ENCODE results near the gene MARF1. TPM values are rescaled to one million over a fixed set of nuclear protein-coding genes. Genes with fewer than 3 reads are reported as not detected.

MARF1 gene
- total RNA-seq, 2 donors from 2014 or later, result 39.5 to 50.9 TPM

DNA sequence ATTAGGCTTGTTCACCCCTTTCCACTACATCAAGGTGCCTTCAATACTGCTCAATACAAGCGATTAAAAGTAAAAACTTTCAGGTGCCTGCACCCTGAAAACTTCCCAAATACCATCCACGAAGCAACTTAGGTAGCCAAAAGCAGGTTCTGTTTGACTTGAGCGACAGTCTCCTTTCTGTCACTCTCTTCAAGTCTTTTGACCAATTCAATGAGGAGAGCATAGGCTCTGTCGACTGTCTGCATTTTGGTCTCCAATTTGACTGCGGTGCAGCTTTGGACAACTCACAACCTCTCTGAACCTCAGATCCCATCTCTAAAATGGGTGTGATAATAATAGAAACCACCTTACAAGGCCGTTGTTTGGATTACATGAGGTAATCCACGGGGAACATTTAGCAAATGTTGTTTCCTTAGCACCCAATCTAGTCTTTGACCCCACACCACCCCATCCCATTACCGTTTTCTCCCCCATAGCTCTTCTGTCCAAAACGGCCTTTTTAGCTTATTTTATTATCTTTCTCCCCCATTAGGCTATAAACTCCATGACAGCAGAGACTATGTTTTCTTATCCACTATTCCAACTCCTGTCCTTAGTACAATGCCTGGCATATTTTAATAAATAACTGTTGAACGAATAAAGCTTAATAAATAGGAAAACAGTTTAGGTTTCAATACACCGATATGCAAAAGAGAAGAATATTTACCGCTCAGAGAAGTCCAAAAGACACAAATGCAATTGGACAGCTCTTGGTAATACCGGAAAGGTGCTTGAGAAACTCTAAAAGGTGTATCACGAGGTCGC is 999 bp downstream of the MARF1 start:
- ATAC-seq, result no peak
- intact Hi-C loops (cut with DNase I), result loop anchor here in 1 of 2 donors (10.0 kb wide), 1 partner anchor 217 kb away; no protein-coding TSS in a partner anchor

DNA sequence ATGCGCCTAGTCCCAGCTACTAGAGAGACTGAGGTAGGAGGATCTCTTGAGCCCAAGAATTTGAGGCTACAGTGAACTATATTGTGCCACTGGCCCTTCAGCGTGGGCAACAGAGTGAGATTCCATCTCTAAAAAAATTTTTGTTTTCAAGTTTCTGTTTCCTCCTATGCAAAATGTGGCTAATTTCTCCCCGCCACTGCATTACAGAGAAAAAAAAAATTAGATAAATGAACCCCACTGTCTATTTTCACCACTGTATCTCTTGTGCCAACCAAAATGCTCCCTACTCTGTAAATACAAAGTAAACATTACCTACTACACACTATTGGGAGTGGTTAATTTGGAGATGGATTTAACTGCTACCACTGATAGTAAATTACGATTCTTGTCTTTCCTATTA is 2.0 kb downstream of the MARF1 start:
- intact Hi-C loops (cut with DNase I), result loop anchor here in 1 of 2 donors (10.0 kb wide), 1 partner anchor 216 kb away; no protein-coding TSS in a partner anchor
- DNase-seq (no peak), ATAC-seq (no peak)

More for the DNA sequence above, 999 bp downstream of the MARF1 start:
- no peak for DNase-seq

DNA sequence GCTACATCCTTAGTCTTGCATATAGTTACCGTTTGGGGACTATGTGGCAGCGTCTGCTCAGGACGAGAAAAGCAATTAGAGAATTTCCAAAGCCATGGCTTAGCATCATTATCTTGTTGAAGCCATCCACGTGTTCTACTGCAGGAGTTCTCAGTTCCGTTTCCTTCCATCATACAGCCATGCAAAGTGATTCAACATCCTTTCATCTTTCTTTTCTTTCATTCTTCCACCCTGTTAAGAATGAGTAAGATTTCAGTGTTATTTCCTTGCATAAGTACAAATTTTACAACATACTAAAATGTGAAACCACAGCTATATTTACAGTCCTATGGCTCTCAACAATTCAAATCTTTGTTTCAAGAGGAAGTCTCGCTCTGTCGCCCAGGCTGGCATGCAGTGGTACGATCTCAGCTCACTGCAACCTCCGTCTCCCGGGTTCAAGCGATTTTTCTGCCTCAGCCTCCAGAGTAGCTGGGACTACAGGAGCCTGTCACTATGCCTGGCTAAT is 3.8 kb downstream of the MARF1 start:
- intact Hi-C loops (cut with DNase I), result no loop called here
- ATAC-seq, result no peak

DNA sequence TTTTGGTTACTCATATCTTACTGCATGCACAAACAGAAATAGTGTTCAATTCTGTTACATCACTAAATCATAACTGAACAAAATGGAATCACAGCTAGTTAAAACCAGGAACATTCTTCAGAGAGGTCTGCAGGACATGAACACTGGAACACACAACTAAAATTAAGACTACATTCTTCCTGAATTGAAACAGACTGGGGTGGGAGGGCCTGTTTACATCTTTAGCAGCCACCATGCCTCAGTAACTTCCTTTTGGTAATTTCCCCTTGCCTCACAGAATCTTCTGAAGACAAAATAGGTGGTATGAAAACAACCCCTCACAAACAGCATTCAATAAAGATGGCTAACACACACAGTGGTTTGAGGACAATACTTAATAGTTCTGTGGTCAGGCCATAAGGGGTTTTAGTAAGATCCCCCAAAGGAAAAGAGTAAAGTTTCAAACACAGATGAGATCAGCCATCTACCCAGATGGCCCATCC is 6.5 kb downstream of the MARF1 start:
- no peak for DNase-seq
- no peak for ATAC-seq
- intact Hi-C loops (cut with DNase I), result no loop called here

More for the DNA sequence above, 3.8 kb downstream of the MARF1 start:
- no peak for DNase-seq

DNA sequence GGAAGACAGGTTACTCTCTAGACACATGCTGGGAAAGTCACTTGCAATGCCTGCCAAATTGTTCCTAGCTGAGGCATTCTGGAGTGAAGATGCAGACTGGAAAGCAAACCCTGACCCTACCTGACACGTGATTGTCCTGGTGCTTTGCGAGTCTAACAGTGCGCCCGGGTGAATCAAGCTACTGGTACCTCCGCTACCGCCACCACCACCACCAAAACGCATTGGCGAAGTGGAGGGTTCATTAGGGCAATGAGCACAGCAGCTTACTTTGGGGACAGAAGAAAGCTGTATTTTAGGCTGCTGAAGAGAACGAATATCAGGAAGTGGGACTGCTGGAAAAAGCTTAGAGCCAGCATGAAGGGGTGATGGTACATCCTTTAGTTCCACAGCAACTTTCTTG is 7.0 kb downstream of the MARF1 start:
- ATAC-seq, result no peak
- intact Hi-C loops (cut with DNase I), result no loop called here

DNA sequence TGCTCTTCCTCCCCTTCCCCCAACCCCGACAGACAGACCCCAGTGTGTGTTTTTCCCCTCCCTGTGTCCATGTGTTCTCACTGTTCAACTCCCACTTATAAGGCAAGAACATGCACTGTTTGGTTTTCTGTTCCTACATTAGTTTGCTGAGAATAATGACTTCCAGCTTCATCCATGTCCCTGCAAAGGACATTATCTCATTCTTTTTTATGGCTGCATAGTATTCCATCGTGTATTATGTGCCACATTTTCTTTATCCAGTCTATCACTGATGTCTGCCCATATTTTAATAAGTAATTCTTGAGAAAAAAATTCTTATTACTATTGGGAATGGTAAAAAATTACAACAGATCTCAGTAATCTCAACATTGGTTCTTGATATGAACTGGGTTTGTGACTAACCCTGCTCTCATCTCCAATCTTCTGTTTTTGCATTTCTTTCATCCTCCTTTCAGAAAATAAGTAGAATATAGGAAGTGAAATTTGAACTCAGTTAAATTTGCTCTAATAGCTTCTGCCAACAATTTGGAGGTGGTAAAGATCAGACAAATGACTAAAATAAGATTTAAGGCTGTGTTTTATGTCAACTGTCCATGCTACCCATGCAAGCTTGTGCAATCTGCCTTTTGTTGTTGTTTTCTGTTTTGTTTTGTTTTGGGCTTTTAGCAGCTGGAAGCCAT is 11.1 kb downstream of the MARF1 start:
- no peak for DNase-seq
- intact Hi-C loops (cut with DNase I), result no loop called here

More for the DNA sequence above, 7.0 kb downstream of the MARF1 start:
- DNase-seq, result no peak

DNA sequence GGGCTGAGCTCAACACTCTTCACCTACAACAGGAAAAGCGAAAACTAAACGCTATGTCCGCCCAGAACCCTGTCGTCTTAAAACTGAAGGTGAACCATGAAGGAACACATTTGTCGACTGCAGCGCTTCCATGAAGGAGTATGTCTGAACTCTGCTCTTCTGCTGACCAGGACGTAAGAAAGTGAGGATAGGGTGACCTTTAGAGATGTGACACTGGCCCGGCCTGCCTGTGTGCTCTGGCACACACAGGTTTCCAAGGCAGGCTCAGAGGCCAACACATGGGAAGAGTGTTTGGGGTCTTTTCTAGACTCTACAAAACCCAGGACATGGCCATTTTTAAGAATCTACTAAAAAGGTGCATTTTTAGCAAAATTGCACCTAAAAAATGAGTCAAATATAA is 21.1 kb downstream of the MARF1 start:
- intact Hi-C loops (cut with DNase I), result no loop called here
- ATAC-seq (peak in 1 of 2 donors; percentile 30), DNase-seq (no peak)

More for the DNA sequence above, 11.1 kb downstream of the MARF1 start:
- ATAC-seq, result no peak

DNA sequence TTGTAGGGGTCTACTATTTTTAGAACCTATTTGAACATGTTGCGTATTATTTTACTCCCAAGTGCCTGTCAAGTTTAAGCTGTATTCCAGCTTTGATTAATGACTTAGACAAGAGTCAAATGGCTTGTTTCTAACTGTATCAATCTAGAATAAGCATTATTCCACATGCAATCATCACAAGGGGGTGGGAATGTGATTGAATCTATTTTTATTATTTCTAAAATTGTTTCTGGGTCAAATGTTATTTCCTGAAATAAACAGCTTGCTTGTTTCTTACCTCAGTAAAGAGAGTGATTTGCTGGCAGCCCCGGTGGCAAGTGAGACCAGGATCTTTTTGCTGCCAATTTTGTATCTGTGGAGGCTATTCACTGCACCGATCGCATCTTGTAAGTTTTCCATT is 21.5 kb downstream of the MARF1 start:
- no peak for ATAC-seq
- intact Hi-C loops (cut with DNase I), result no loop called here

DNA sequence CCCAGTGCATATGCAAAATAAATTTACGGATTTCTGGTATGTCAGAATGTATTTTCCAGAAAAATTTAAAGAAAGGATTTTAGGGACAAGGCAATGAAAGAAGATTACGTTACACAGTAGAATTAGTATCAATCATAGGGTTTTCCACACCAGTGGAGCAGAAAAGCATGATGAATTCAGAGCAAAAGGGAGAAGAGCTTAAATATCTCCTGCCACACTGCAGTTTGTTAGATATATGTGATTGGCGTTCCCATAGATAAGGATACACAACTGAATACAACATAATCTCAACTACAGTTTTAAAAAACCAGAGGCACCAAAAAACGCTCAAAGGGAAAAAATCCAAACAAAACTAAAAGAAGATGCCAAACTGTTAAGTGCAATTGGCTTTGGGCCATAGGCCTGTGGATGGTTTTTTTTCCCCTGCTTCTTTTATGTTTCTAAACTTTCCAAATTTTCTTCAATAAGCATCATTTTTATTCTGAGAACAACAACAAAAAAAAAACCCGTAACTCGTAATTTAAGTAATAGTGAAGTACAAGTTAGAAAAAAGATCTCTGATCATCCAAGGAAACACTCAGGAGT is 22.3 kb downstream of the MARF1 start:
- intact Hi-C loops (cut with DNase I), result no loop called here
- DNase-seq, result no peak

More for the DNA sequence above, 21.5 kb downstream of the MARF1 start:
- no peak for DNase-seq

DNA sequence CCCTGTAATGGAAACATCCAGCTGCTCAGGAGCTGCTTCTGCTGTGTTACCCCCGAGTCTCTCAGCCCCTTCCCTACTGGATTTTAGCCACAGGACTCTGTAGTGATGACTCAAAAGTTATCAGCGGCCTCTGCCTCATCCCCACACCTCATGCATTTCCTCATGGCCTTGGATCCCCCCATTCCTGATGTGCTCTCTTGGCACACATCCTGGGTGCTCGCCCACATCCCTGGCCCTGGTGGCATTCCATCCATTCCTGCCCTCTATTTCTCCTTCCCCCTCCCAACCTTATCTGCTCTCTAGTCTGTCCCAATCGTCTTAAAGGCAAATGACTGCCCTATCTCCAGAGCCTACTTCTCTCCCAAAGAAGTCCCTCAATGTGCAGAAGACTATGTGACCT is 24.6 kb downstream of the MARF1 start:
- intact Hi-C loops (cut with DNase I), result no loop called here
- no peak for DNase-seq
- ATAC-seq, result peak; percentile 44 to 81

More for the DNA sequence above, 22.3 kb downstream of the MARF1 start:
- no peak for ATAC-seq

DNA sequence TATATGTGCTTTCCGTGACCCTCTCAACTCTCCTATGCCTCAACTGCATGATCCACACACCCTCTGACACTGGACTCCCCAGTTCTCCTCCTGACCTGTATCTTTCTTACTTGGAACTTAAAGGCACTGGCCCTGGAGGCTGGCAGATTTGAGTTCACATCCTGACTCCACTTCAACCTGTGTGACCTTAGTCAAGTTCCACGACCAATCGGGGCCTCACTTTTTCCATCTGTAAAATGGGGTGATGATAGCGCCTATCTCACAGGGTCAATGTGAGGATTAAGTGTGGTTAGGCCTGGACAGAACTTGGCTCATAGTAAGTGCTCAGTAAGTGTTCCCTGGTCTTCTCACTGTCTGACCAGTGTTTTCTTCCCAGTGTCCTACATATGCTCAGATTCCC is 25.1 kb downstream of the MARF1 start:
- no peak for DNase-seq
- no peak for ATAC-seq
- intact Hi-C loops (cut with DNase I), result no loop called here

DNA sequence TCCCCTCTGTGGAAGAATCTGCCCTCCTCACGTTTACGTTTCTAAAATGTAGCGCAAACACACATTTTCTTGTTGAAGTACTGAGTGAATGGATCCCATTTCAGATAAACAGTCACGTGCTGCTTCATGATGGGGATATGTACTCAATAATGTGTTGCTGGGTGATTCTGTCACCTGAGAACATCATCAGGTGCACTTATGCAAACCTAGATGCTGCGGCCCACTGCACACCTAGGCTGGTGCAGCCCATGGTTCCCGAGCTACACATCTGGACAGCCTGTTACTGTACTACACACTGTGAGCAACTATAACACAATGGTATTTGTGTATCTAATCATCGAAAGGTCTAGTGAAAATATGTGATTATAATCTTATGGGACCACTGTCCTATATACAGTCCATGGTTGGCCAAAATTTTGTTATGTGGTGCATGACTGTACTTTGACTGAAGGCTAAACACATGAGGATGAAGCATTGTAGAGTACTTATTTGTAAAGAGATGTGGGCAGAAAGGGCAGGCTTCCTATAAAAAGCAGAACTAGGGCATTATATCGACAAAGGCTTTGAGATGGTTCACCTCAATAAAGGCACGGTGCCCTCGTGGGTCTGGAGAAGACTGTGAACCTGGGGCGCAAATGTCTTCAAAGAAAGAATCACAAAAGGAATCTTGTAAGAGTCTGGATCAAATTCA is 26.3 kb downstream of the MARF1 start:
- no peak for ATAC-seq
- intact Hi-C loops (cut with DNase I), result no loop called here

DNA sequence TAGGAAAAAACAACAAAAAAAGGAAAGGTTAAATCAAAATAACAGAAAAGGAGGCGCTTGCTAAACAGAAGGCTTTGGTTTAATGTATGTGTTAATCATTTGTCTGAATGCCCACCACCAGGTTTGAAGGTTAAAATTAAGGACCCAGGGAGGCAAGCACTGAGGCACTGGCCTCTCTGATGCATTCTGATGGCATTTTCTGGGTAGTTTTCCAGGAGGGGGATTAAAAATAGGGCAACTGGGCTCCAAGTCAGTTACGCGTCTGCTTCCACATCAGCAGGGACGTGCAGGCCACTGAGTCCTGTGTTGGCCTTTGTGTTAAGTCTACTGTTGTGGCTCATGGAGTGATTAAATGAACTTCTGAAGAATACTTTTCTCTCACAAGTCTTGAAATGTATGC is 26.9 kb downstream of the MARF1 start:
- no peak for ATAC-seq
- intact Hi-C loops (cut with DNase I), result no loop called here
- no peak for DNase-seq

More for the DNA sequence above, 26.3 kb downstream of the MARF1 start:
- no peak for DNase-seq

DNA sequence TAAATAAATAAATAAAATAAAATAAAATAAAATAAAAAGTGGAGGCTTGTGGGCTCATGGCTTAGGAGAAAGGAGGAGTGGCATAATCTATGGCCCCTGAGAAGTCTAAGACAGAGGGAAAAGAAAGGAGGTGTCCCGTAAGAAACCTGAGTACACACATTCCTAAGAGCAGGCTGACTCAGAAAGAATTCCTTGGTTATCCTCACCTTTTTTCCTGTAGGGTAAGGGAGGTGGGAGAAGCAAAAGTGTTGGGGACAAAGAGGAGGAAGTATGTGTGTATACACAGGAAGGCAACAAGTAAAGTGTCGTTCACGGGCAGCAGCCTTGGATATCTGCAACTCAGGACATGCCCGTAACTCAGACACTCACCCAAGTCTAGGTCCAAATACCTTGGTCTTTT is 29.3 kb downstream of the MARF1 start:
- intact Hi-C loops (cut with DNase I), result no loop called here
- ATAC-seq (no peak), DNase-seq (no peak)

DNA sequence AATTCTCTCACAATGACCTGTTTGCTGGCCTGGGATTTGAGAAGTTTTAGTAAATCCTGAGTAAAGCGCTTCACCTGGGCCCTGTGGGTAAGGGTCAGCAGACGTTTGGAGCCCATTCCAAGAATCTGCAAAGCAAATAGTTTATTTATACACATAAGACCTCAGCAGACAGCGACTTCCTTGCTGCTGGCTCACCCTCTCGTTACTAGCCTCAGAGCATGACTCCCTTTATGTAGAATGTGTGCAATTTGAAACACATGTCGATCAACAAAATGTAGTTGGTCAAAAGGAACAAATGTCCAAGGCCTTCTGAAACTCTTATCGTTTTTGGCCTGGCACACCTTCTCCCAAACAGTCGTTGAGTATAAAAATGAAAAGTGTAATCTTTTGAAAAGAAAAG is 31.3 kb downstream of the MARF1 start:
- intact Hi-C loops (cut with DNase I), result no loop called here
- ATAC-seq (no peak), DNase-seq (no peak)

DNA sequence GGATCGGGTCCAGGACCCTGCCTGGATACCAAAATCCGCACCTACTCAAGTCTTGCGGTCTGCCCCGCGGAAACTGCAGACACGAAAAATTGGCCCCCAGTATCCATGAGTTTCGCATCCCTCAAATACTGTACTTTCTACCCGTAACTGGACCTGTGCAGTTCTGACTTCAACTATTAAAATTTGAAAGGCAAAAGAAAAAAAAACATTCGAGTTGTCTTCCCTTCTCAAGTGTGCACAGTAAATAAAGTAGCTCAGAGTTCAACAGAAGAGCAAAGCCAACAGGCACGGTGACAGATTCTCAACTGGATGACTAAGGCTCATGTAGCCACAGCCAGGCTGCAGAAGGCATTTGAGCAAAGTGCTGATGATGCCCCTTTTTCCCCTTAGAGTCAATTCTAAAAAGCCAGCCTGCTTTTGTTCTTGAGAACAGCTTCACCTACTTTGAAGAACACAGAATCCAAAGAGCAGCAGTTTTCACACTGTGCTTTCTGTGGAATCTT is 32.5 kb downstream of the MARF1 start:
- no peak for DNase-seq
- intact Hi-C loops (cut with DNase I), result no loop called here
- no peak for ATAC-seq

DNA sequence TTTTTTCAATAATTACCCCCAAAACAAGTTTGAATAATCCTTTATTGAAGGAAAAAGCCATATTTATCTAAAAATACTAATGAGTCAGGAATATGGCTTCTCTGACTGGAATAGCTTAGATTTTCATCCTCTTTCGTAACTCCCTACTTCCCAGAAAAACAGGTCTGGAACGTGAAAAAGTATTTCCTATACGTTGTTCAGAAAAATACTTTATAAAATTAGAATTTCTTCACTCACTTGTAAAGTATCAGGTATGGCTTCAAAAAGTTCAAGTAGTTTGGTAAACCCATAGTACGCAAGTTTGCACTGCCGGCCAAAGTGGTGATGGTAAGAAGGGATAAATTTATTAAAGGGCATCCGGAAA is 33.7 kb downstream of the MARF1 start:
- DNase-seq, result no peak
- intact Hi-C loops (cut with DNase I), result no loop called here
- no peak for ATAC-seq

DNA sequence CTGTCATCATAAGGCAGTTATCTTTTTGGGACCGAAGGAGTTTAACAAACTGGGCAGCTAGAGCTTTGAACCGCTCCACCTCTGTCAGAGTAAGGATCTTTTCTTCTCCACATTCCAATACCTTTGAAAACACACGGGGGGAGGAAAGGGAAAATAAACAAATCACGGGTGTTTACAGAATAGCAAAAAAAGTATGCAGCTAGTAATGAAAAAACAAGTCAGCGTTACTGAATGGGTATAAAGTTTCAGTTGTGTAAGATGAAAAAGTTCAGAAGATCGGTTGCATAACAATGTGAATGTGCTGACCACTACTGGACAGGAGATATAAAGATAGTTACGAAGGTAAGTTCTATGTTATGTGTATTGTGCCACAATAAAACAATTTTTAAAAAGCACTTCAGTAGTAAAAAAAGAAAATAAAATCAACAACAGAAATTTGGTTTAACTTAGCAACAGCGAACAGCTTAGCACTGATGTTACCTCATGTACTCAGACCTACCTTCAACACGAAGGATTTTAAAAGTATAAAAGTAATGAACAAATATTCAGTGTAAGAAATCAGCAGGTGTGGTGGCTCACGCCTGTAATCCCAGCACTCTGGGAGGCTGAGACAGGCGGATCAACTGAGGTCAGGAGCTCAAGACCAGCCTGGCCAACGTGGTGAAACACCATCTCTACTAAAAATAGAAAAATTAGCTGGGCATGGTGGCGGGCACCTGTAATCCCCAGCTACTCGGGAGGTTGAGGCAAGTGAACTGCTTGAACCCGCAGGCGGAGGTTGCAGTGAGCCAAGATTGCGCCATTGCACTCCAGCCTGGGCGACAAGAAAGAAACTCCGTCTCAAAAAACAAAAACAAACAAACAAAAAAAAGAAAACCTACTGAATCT is 34.3 kb downstream of the MARF1 start:
- intact Hi-C loops (cut with DNase I), result no loop called here
- no peak for DNase-seq
- no peak for ATAC-seq

Measured in left cardiac atrium (tissue), 4 donors.